Erythroblast (primary cell): ENCODE results near the gene PLPPR4.

Source experiments
- GATA1 ChIP-seq: IDR thresholded peaks from 2 replicates; pipeline ENCODE4 v1.6.1; 2011; ENCODE audit warnings: low read depth, mild to moderate bottlenecking, control low read depth, low read length, moderate library complexity
- POLR2A ChIP-seq: IDR thresholded peaks from 2 replicates; pipeline ENCODE4 v1.6.1; 2011; ENCODE audit warnings: mild to moderate bottlenecking, low read length

DNA sequence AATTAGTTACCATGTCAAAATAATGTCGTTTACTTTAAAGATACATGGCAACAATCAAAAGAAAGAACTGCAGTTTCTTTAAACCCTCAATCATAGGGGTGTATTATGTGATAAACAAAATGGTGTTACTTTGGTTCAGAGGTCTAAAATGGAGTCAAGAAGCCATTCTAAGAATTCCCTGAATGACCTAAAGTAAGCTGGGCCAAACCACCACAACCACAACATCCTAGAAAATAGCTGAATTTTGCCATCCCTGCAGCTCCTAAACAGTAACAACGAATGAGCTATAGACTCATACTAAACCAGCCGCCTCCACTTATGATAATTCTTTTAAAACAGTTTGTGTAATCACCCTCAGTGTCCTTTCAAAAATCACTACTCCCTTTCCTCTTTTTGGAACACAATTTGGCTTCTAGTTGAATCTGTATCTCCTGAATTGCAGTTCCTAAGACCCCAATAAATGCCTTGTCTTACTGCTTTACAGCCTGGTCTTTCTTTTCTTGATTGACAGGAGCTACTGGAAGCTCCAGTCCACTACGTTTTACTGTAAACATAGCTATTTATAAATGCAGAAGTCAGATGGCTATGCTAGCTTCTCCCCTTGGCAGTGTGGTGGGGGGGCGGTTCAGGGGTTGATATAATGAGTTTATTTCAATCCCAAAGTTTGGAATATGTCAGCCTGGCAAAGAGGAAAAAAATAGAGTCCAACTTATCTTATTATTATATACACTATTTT is 84.3 kb downstream of the PLPPR4 start:
- TF ChIP-seq POLR2A = no peak
- no peak for TF ChIP-seq GATA1
